GM12878 (cell line): ENCODE results near the gene ETV6. TPM values are rescaled to one million over a fixed set of nuclear protein-coding genes. Genes with fewer than 3 reads are reported as not detected.

Source experiments
- ATAC-seq: fragments of 200-7000 bp; cut with Tn5 transposase; 3 replicates; pipeline ENCODE4 v1.9.1; 2020; ENCODE audit warnings: mild to moderate bottlenecking, moderate library complexity
- BruUV-seq: library from RNA; stranded (reverse); fragments of 400-500 nt; replicated peaks from 2 replicates; lab custom pipeline; 2021; lab: Mats Ljungman, UMichigan
- CTCF ChIA-PET: fragments of 300-600 bp; sonication (Branson Sonifier 250); formaldehyde crosslinking; extraction: SDS; loops from one replicate; lab custom pipeline; 2021; ENCODE audit warnings: inconsistent platforms; lab: Yijun Ruan, JAX
- POLR2A ChIA-PET: fragments of 350-600 bp; formaldehyde crosslinking; extraction: SDS; loops from one replicate; lab custom pipeline; 2021; ENCODE audit warnings: inconsistent platforms; lab: Charles Lee
- RAD21 ChIA-PET: fragments of 300-600 bp; sonication (Branson Sonifier 250); formaldehyde crosslinking; loops from one replicate; lab custom pipeline; 2023; ENCODE audit warnings: antibody characterized with exemption; ENCODE audit not compliant: unreplicated experiment; lab: Charles Lee
- SMC1A ChIA-PET: fragments of 300-600 bp; sonication (Branson Sonifier 250); formaldehyde crosslinking; loops from one replicate; lab custom pipeline; 2023; ENCODE audit not compliant: unreplicated experiment, uncharacterized antibody; lab: Charles Lee
- DNase-seq: peaks from one replicate; pipeline ENCODE4 v3.0.0-alpha.2; 2011; ENCODE audit warnings: low read depth, low spot score
- FAIRE-seq: peaks from 3 replicates; lab custom pipeline; 2011; peaks lifted over from hg19 to GRCh38; lab: Jason Lieb, UNC
- H2AFZ ChIP-seq: 2 replicates; pipeline ENCODE4 v1.6.0; 2011; ENCODE audit warnings: low read depth, low read length, control low read depth; ENCODE audit not compliant: control insufficient read depth
- H3K27ac ChIP-seq: 2 replicates; pipeline ENCODE4 v1.5.1; 2011; ENCODE audit warnings: control low read depth; ENCODE audit not compliant: control insufficient read depth, insufficient read depth
- H3K27me3 ChIP-seq, 2 experiments: replicated peaks in 1 of 2; 2 replicates each; pipeline versions ENCODE4 v1.6.0 to v1.6.1; 2011; ENCODE audit warnings: low read length in 1 of 2; ENCODE audit not compliant: control insufficient read depth in 2 of 2, insufficient read depth in 2 of 2
- H3K36me3 ChIP-seq, 2 experiments: 2 replicates each; pipeline ENCODE4 v1.5.1; 2011; ENCODE audit warnings: low read length in 1 of 2; ENCODE audit not compliant: control insufficient read depth in 2 of 2, insufficient read depth in 2 of 2
- H3K4me1 ChIP-seq: 2 replicates; pipeline ENCODE4 v1.6.1; 2011; ENCODE audit warnings: mild to moderate bottlenecking, low read length, moderate library complexity, mixed read lengths; ENCODE audit not compliant: control insufficient read depth, insufficient read depth
- H3K4me2 ChIP-seq: 2 replicates; pipeline ENCODE4 v1.6.0; 2011; ENCODE audit warnings: control low read depth; ENCODE audit not compliant: control insufficient read depth, insufficient read depth
- H3K4me3 ChIP-seq: fragments of 200-600 bp; sonication (generic); 2 replicates; pipeline ENCODE4 v1.5.1; 2016
- H3K79me2 ChIP-seq: 2 replicates; pipeline ENCODE4 v1.6.0; 2011; ENCODE audit warnings: low read length; ENCODE audit not compliant: control insufficient read depth, insufficient read depth
- H3K9ac ChIP-seq: 2 replicates; pipeline ENCODE4 v1.8.0; 2011; ENCODE audit warnings: low read length, control low read depth, mixed read lengths; ENCODE audit not compliant: control insufficient read depth, insufficient read depth
- H3K9me3 ChIP-seq: replicated peaks from 3 replicates; pipeline ENCODE4 v1.5.1; 2011; ENCODE audit warnings: mild to moderate bottlenecking, low read length; ENCODE audit not compliant: control insufficient read depth, insufficient read depth
- H4K20me1 ChIP-seq: 2 replicates; pipeline ENCODE4 v1.6.0; 2011; ENCODE audit not compliant: control insufficient read depth, insufficient read depth
- CHD2 ChIP-seq: IDR thresholded peaks from 2 replicates; pipeline ENCODE4 v1.6.1; 2011; ENCODE audit warnings: low read depth, low read length, improper control_type of control experiment, borderline replicate concordance
- CUX1 ChIP-seq: IDR thresholded peaks from 2 replicates; pipeline ENCODE4 v1.6.1; 2012; ENCODE audit warnings: improper control_type of control experiment, low read depth, low read length; ENCODE audit not compliant: insufficient replicate concordance
- E4F1 ChIP-seq: fragments of 450-650 bp; IDR thresholded peaks from 2 replicates; pipeline ENCODE4 v1.6.1; 2018; ENCODE audit warnings: borderline replicate concordance, mild to moderate bottlenecking; ENCODE audit not compliant: partially characterized antibody
- LARP7 ChIP-seq: fragments of 450-650 bp; IDR thresholded peaks from 2 replicates; pipeline ENCODE4 v1.6.1; 2017; ENCODE audit warnings: mild to moderate bottlenecking
- MTA2 ChIP-seq: fragments of 450-650 bp; IDR thresholded peaks from 2 replicates; pipeline ENCODE4 v1.6.1; 2016; ENCODE audit warnings: low read depth, mild to moderate bottlenecking, moderate library complexity
- SUPT20H ChIP-seq: IDR thresholded peaks from 2 replicates; pipeline ENCODE4 v1.6.1; 2011; ENCODE audit warnings: low read depth, mild to moderate bottlenecking, low read length, moderate library complexity, borderline replicate concordance; ENCODE audit not compliant: control insufficient read depth
- ZNF207 ChIP-seq: fragments of 450-650 bp; IDR thresholded peaks from 2 replicates; pipeline ENCODE4 v1.6.1; 2014; ENCODE audit warnings: antibody characterized with exemption, mild to moderate bottlenecking, borderline replicate concordance
- ZSCAN29 ChIP-seq: fragments of 450-650 bp; IDR thresholded peaks from 2 replicates; pipeline ENCODE4 v1.6.1; 2017; ENCODE audit warnings: mild to moderate bottlenecking, moderate library complexity
- WGBS: methylation state at CpG from one replicate; pipeline ENCODE4 v1.1.6; 2016; ENCODE audit warnings: low lambda C conversion rate; ENCODE audit not compliant: insufficient replicate concordance, insufficient coverage; ENCODE audit errors: missing lambda C conversion rate; 5-methylcytosine and 5-hydroxymethylcytosine counted together
- in situ Hi-C: fragments of 300-500 bp; cut with MboI; formaldehyde crosslinking; loops from 9 replicates; pipeline ENCODE4 v1.14.3; 2018; ENCODE audit warnings: mixed read lengths
- intact Hi-C: fragments of 100-400 bp; cut with micrococcal nuclease; formaldehyde crosslinking; loops from one replicate; pipeline ENCODE4 v1.14.2; 2022; ENCODE audit not compliant: unreplicated experiment
- polyA plus RNA-seq, 11 experiments: library from polyadenylated mRNA; depleted of rRNA in 4 of 11; unstranded in 6 of 11; stranded (reverse) in 5 of 11; fragments of >200 nt; fragmentation: Nextera tagmentation in 4 of 11; fragmentation: Illumina TruSeq in 1 of 11; extraction: Ambion mirVana in 4 of 11; extraction: Trizol in 1 of 11; gene quantifications; 1 replicate in 1 of 11; 2 replicates in 10 of 11; pipeline versions ENCODE4 v1.2.1 to v1.2.3, GENCODE V29; 2011 to 2016; ENCODE audit warnings: inconsistent platforms in 2 of 11, missing spikeins in 2 of 11, low read depth in 1 of 11
- total RNA-seq, 4 experiments: library from RNA; depleted of rRNA in 3 of 4; stranded (reverse); fragments of >200 nt in 3 of 4; fragmentation: Illumina TruSeq in 1 of 4; extraction: Trizol in 1 of 4; gene quantifications; 2 replicates each; pipeline versions ENCODE4 v1.2.1 to v1.2.3, GENCODE V29; 2013 to 2021

ETV6 gene
- total and polyA plus RNA-seq, 10 of the 15 experiments (the other 5 are each of a cell fraction or from before 2014, with no cell fraction given), result 6.6 to 74.8 (median 24.6) TPM

GRCh38 chr12:11623382-11623781 lies 26.1 kb upstream of the ETV6 start:
- Histone ChIP-seq H3K36me3 (no peaks in the 10 kb centered on the region), H3K4me1 (no peaks in the 10 kb centered on the region), H3K27me3 (no peaks in the 10 kb centered on the region), H3K9ac (no peak overlapping the region), H2AFZ (no peak overlapping the region; the same call in none of the 2 replicates), H4K20me1 (no peaks in the 10 kb centered on the region), H3K79me2 (no peaks in the 10 kb centered on the region), H3K9me3 (no peaks in the 10 kb centered on the region), H3K4me3 (no peak overlapping the region), H3K27ac (no peak overlapping the region), H3K4me2 (no peak overlapping the region)
- BruUV-seq, result no TSS peak
- RAD21 ChIA-PET, result interaction anchor here (0.6 to 3.7 kb wide), 20 partner anchors 17 to 409 kb away, joined by 3 to 19 read pairs (median 4); partner anchors contain the start of gene ETV6
- 74% methylated on average over 4 of the region's 4 CpGs for WGBS
- TF ChIP-seq SUPT20H (no peak), CHD2 (no peak), E4F1 (no peak), LARP7 (no peak), ZNF207 (no peak), MTA2 (no peak), CUX1 (no peak), ZSCAN29 (no peak)
- intact Hi-C loops, result loop anchor here (10.0 kb wide), 1 partner anchor 119 kb away; no protein-coding TSS in a partner anchor
- DNase-seq (no peak), ATAC-seq (no peak), FAIRE-seq (no peak)
- in situ Hi-C loops, result no loop called here
- POLR2A ChIA-PET, result interaction anchor here (0.8 to 1.7 kb wide), 2 partner anchors 9 to 410 kb away, joined by 3 to 5 read pairs; no protein-coding TSS in a partner anchor
- CTCF ChIA-PET, result interaction anchor here (0.7 to 9.1 kb wide), 27 partner anchors 8 to 704 kb away, joined by 3 to 47 read pairs (median 6); partner anchors contain the start of gene ETV6
- SMC1A ChIA-PET, result interaction anchor here (0.6 to 5.0 kb wide), 25 partner anchors 8 to 852 kb away, joined by 3 to 63 read pairs (median 4); partner anchors contain the start of gene ETV6
